Hypothalamus (tissue), 51 donors: ENCODE results near the gene CELA2B.
A peak's percentile ranks its signal among the peaks of the same experiment; 100 is the strongest.
"Not testable (repeated sequence)": the region's sequence is repeated elsewhere in the genome, so short reads cannot be mapped to it uniquely, and the experiment has no call there.

ENCODE experiments used
- DNase-seq, 51 donors: peaks; one replicate each; lab custom pipeline; 2025; lab: John Stamatoyannopoulos, UW

CELA2B gene

DNA sequence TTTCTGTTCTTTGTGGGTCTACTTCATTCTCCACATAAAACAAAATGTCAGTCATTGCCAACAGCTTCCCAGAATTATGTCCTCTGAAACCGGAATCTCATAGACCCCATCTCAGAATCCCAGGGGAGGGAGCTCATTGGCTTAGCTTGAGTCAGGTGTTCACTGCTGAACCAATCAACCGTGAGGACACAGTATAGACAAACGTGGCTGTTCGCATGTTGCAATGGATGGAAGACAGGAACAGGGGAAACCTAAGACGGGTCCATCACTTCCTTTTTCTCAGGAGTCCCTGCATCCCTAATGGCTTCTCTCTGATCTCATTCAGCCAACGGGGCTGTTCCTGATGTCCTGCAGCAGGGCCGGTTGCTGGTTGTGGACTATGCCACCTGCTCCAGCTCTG lies 10.2 kb upstream of the CELA2B start:
- no peak for DNase-seq

DNA sequence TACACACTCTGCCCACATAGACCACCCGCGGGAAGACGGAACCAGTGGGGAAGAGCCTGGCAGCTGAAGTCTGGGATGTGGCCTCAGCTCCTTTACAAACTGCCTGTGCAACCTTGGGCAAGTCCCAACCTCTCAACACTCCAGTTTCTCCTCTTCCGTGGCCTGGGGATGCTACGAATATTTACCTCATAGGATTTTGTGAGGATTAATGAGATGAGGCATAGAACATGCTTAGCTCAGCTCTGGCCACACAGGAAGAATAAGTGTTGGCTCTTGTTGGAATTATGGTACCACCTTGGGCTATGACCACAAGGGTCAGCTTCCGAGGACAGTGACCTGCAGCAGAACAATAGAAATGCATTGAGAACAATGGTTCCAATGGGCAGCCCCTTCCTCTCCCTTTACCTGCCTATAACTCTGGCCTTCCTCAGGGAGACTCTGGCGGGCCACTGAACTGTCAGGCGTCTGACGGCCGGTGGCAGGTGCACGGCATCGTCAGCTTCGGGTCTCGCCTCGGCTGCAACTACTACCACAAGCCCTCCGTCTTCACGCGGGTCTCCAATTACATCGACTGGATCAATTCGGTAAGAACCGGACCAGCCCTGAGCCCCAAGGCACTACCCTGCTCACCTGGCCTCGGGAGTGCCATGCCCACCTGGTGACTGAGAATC lies 8.8 kb upstream of the CELA2B start:
- not testable (repeated sequence) for DNase-seq

DNA sequence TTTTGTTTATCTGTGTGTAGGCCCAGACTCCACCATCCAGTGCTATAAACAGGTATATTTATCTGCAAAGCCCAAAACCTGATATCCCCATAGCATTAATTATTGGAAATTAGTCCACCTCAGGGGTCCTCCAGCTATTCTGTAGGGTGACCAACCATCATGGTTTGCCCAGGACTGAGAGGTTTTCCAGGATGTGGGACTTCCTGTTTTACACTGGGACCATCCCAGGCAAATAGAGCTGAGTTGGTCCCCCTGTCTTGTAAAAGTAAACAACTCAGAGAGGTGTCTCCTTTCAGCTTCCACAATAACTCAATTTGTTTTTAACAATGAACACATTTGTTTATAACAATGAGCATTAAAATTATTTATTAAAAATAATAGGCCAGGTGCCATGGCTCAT lies 7.8 kb upstream of the CELA2B start:
- DNase-seq: no peak

DNA sequence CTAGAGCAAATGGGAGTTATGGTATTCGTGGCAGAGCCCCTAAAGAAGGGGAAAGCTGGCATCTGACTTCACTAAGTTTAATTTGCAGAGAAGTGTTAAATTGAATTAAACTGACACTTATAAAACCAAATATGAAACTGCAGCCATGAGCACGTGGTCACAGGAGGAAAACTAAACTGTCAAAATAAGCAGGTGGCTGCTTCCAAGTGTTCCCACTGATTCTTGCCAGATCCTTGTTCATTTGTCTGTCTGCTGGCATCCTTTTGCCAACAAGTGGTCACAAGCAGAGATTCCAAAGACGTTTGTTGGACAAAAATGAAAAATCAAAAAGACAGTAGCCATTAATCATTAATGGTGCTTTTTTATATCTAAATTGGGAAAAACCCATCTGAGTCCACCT lies 6.5 kb upstream of the CELA2B start:
- no peak for DNase-seq

DNA sequence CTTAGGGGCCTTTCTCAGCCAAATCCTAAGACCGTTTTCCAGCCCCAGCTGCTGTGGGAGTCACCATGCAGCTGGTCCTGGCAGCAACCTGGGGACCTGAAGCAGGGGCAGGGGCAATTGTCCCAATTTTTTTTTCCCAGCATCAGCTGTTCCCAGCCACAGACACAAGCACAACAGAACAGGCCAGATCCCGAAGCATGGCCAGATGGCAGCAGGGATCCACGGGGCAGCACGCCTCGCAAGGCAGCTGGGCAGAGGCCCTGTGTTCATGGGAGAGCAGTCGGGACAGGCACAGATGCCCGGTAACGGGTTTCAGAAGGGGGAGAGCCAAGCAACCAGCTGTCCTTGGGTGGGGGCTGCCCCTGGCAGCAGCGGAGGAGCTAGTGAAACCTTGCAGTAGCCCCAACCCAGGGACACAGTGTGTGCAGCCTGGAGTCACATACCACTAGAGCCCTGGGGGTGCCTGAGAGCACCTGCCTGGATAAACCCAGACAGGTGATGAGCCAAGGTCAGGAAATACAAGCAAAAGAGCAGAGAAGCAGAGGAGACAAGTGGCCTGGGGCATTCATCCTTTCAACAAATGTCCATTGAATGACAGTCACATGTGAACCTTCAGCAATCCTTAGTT lies 6.0 kb upstream of the CELA2B start:
- DNase-seq: peak in 17 of 51 donors; percentile 3 to 22 (median 8)

DNA sequence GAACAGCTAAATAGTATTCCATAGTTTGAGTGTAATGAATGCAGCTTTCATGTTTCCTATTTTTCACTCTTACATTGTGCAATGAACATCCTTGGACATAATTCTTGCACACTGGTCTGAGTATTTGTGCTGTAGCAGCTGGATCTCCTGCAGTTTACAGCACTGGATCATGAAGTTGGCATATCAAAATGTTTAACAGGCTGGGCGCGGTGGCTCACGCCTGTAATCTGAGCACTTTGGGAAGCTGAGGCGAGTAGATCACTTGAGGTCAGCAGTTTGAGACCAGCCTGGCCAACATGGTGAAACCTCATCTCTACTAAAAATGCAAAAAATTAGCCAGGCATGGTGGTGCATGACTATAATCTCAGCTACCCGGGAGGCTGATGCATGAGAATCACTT lies 4.8 kb upstream of the CELA2B start:
- DNase-seq: not testable (repeated sequence)

DNA sequence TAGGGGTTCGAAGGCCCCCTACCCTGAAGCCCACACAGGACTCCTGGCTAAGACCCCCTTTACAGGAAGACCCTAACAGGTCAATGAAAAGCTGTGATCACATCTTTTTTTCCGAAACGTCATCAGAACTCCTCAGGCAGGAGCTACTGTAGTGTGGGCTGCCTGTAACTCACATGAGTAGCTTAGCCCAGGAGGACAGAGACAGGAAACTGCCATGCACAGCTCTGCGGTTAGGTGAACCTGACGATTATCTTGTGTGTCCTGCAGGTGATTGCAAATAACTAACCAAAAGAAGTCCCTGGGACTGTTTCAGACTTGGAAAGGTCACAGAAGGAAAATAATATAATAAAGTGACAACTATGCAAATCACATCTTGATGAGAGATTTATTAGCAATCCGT lies 4.2 kb upstream of the CELA2B start:
- DNase-seq: not testable (repeated sequence)

DNA sequence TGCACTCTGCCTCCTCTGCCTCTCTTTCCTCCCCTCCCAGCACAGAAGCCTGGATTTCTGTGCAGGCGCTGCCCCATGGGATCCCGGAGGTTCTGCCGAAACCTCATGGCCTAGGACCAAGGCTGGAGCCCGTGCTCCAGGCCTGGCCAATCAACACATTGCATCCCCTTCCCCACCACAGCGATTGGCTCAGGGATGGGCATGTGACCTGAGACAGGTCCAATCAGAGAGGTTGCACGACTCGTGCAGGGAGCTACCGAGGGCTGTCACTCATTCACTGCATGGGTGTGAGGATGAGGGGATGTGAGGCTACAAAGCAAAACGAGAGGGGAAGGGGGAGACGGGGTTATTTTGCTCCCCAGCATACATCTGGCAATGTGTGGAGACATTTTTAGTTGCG lies 3.3 kb upstream of the CELA2B start:
- DNase-seq: no peak

DNA sequence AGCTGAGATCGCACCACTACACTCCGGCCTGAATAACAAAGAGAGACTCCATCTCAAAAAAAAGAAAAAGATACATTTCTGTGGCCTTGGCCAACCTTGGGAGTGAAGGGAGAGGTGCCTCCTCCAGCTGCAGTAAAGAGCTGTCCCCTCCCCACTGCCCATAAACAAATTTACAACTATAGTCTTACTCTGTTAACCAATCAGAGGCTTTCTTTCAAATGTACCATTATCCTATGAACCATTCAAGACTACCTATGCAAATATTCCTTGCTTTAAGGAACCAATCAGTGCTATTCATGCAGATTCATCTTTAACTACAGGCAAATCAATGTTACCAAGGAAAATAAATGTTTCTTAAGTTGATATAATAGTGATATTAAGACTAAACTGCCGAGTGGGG lies 1.0 kb downstream of the CELA2B start:
- DNase-seq: no peak

DNA sequence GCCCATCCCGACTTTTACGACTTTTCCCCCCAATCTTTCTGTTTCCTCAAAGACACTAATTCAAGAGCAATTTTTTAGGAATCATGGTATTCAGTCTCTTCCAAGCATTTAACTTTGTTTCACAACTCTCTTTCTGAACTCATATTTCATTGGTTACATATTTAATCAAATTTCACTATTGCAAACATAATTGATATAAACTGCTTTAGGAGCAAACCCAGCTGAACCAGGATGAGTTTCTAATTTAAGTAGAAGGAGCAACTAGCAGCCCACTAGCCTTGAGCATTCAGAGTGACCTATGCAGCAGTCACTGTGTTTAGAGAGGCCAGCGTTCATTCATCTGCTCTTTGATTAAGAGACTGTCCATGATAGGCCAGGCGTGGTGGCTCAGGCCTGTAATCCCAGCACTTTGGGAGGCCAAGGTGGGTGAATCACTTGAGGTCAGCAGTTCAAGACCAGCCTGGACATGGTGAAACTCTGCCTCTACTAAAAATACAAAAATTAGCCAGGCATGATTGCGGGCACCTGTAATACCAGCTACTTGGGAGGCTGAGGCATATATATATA lies 1.8 kb downstream of the CELA2B start:
- no peak for DNase-seq

DNA sequence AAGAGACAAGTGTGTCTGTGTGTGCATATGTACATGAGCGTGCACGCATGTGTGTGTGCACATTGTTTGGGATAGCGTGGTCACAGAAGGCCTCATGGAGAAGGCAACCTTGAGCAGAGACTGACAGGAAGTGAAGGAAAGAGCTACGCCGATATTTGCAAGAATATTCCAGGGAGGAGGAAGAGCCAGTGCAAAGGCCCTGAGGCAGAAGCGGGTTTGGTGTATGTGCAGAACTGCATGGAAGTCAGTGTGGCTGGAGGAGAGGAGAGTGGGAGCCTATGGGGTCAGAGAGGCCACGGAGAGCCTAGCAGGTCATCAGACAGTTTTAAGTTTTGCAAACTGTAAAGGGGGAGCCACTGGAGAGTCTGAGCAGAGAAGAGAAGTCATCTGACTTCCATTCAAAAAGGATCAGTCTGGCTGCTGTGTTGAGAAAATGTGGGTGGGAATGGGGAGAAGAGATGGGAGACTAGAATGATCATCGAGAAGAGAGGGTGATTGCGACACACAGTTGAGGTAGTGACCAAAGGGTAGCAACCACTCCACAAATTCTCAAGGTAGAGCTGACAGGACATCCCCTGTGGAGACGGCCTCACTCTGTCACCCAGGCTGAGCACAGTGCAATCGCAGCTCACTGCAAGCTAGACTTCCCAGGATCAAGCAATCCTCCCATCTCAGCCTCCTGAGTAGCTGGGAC lies 3.9 kb downstream of the CELA2B start:
- DNase-seq: no peak

DNA sequence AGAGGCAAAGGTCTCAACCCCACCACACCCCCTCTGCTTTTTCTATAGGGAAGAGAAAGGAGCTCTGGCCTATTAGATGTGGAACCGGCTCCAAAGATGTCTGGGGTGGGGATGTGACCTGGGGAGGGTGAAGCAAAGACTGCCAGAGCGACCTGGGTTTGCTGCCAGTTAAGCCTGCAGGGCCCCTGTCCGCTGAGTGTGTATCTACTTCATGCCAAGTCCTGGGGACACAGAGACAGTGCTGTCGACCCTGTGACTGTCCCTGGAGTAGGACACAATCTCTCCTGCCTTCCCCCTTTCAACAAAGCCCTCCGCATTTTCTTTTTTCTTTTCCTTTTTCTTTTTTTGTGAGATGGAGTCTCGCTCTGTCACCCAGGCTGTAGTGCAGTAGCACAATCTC lies 6.6 kb downstream of the CELA2B start:
- DNase-seq: not testable (repeated sequence)

DNA sequence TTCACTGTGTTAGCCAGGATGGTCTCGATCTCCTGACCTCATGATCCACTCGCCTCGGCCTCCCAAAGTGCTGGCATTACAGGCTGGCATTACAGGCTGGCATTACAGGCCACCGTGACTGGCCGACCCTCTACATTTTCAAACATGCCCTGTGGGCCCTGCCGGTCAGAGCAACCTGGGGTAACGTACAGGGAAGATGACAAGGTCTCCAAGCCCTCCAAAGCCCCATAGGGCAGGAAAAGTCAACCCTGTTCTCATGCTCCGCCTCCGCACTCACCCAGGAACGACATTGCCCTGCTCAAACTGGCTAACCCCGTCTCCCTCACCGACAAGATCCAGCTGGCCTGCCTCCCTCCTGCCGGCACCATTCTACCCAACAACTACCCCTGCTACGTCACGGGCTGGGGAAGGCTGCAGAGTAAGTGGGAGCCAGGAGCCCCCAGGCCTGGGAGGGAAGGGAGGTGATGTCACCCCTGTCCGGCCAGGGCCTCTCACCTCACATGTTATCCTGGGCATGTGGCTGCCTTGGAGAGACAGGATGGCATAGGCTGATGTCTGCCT lies 7.2 kb downstream of the CELA2B start:
- not testable (repeated sequence) for DNase-seq

DNA sequence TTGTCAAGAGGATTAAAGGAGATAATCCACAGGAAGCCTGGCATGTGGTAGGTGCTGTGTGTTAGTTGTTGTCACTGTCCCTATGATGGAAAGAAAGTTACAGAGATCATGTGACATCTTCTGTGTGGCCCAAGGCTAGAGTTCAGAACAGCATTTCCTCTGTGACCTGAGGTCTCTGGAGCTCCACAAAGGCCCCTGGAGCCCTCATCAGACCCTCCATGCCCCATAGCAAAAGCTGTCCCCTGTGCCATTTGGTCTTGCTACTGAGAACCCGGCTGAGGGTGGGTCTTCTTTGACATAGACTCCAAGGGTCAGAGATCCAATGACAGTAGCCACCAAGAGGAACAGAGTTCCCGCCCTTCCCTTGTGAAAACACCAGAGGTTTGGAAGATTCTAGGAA lies 8.1 kb downstream of the CELA2B start:
- no peak for DNase-seq

DNA sequence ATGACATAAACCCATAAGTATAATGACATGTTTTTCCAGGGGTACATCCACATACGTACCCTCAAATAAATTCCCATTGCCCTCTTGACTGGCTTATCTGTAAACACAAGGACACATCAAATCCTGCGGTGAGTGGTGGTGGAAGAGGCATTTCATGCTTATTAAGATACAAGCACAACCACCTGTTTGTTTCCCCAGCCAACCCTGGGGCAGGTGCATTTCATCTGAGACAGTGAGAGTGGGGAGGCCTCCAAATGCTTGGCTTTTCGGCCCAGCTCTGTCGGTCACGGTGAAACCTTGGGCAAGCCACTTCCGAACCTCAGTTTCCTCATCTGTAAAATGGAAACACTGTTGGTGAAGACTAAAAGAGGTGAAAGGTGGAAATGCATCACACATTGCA lies 8.5 kb downstream of the CELA2B start:
- DNase-seq: not testable (repeated sequence)

DNA sequence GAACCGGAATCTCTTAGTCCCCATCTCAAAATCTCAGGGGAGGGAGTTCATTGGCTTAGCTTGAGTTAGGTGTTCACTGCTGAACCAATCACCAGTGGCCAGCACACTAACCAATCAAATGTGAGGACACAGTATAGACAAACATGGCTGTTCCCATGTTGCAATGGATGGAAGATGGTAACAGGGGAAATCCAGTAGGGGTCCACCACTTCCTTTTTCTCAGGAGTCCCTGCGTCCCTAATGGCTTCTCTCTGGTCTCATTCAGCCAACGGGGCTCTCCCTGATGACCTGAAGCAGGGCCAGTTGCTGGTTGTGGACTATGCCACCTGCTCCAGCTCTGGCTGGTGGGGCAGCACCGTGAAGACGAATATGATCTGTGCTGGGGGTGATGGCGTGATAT lies 9.7 kb downstream of the CELA2B start:
- DNase-seq: no peak

DNA sequence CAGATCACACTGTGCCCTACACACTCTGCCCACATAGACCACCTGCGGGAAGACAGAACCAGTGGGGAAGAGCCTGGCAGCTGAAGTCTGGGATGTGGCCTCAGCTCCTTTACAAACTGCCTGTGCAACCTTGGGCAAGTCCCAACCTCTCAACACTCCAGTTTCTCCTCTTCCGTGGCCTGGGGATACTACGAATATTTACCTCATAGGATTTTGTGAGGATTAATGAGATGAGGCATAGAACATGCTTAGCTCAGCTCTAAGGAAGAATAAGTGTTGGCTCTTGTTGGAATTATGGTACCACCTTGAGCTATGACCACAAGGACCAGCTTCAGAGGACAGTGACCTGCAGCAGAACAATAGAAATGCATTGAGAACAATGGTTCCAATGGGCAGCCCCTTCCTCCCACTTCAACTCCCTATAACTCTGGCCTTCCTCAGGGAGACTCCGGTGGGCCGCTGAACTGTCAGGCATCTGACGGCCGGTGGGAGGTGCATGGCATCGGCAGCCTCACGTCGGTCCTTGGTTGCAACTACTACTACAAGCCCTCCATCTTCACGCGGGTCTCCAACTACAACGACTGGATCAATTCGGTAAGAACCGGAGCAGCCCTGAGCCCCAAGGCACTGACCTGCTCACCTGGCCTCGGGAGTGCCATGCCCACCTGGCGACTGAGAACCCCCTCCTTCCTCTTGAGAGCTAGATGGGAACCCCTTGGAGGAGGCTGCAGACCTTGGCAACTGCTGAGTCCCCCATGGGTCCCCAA lies 11.1 kb downstream of the CELA2B start:
- not testable (repeated sequence) for DNase-seq

DNA sequence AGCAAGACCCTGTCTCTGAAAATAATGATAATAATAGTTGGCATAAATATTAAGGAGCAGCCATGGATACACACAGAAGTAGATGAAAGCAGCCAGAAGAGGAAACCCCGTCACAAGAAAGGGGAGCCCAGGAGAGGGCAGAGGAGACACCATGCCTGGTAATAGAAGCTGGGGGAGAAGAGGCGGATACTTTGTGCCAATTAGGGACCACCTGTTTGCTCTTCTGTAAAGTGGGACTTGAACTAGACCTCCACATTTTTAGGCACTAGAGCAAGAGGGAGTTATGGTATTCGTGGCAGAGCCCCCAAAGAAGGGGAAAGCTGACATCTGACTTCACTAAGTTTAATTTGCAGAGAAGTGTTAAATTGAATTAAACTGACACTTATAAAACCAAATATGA lies 12.5 kb downstream of the CELA2B start:
- no peak for DNase-seq

DNA sequence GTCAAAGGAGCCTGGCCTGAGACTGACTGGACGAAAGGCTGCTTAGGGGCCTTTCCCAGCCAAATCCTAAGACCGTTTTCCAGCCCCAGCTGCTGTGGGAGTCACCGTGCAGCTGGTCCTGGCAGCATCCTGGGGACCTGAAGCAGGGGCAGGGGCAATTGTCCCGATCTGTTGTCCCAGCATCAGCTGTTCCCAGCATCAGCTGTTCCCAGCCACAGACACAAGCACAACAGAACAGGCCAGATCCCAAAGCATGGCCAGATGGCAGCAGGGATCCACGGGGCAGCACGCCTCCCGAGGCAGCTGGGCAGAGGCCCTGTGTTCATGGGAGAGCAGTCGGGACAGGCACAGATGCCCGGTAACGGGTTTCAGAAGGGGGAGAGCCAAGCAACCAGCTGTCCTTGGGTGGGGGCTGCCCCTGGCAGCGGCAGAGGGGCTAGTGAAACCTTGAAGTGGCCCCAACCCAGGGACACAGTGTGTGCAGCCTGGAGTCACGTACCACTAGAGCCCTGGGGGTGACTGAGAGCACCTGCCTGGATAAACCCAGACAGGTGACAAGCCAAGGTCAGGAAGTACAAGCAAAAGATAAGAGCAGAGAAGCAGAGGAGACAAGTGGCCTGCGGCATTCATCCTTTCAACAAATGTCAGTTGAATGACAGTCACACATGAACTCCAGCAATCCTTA lies 13.3 kb downstream of the CELA2B start:
- DNase-seq: peak in 28 of 51 donors; percentile 1 to 60 (median 23)

DNA sequence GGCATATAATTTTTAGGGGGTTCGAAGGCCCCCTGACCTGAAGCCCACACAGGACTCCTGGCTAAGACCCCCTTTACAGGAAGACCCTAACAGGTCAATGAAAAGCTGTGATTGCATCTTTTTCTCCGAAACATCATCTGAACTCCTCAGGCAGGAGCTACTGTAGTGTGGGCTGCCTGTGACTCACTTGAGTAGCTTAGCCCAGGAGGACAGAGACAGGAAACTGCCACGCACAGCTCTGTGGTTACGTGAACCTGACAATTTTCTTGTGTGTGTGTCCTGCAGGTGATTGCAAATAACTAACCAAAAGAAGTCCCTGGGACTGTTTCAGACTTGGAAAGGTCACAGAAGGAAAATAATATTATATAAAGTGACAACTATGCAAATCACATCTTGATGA lies 15.1 kb downstream of the CELA2B start:
- DNase-seq: peak in 1 of 51 donors; percentile 2
